ENCODE data around the gene GPR78.

Gene GPR78

GRCh38 chr4:8600266-8600665, 20.1 kb downstream of the GPR78 start:
- DNase-seq (ENCODE audit: low spot score), result no peak

- no peak for DNase-seq (ENCODE audit: low spot score)
Measured at GRCh38 chr4:8600686-8601085, 20.5 kb downstream of the GPR78 start.

- no peak for DNase-seq (ENCODE audit: low spot score)
Measured at GRCh38 chr4:8601086-8601485, 20.9 kb downstream of the GPR78 start.

- no peak for DNase-seq (ENCODE audit: low spot score)
Measured at GRCh38 chr4:8601556-8601955, 21.4 kb downstream of the GPR78 start.

- no peak for DNase-seq (ENCODE audit: low spot score)
Measured at GRCh38 chr4:8602686-8603430, 22.7 kb downstream of the GPR78 start.

GRCh38 chr4:8603931-8604330, 23.7 kb downstream of the GPR78 start:
- no peak for DNase-seq (ENCODE audit: low spot score)

- no peak for DNase-seq (ENCODE audit: low spot score)
Measured at GRCh38 chr4:8605289-8605688, 25.1 kb downstream of the GPR78 start.

GRCh38 chr4:8606476-8606875, 26.3 kb downstream of the GPR78 start:
- DNase-seq (ENCODE audit: low spot score), result no peak

- no peak for DNase-seq (ENCODE audit: low spot score)
Measured at GRCh38 chr4:8606966-8607365, 26.8 kb downstream of the GPR78 start.

- no peak for DNase-seq (ENCODE audit: low spot score)
Measured at GRCh38 chr4:8607603-8608481, 27.6 kb downstream of the GPR78 start.

GRCh38 chr4:8608714-8609391, 28.7 kb downstream of the GPR78 start:
- no peak for DNase-seq (ENCODE audit: low spot score)

GRCh38 chr4:8609406-8609805, 29.2 kb downstream of the GPR78 start:
- DNase-seq (ENCODE audit: low spot score), result no peak

- DNase-seq (ENCODE audit: low spot score), result no peak
Measured at GRCh38 chr4:8609824-8610350, 29.7 kb downstream of the GPR78 start.

- no peak for DNase-seq (ENCODE audit: low spot score)
Measured at GRCh38 chr4:8610858-8611616, 30.8 kb downstream of the GPR78 start.

- DNase-seq (ENCODE audit: low spot score), result no peak
Measured at GRCh38 chr4:8612646-8613045, 32.5 kb downstream of the GPR78 start.

- no peak for DNase-seq (ENCODE audit: low spot score)
Measured at GRCh38 chr4:8613421-8614364, 33.5 kb downstream of the GPR78 start.

- DNase-seq (ENCODE audit: low spot score), result no peak
Measured at GRCh38 chr4:8614365-8615193, 34.4 kb downstream of the GPR78 start.

- DNase-seq (ENCODE audit: low spot score), result no peak
Measured at GRCh38 chr4:8615366-8615765, 35.2 kb downstream of the GPR78 start.

GRCh38 chr4:8615921-8616787, 36.0 kb downstream of the GPR78 start:
- no peak for DNase-seq (ENCODE audit: low spot score)

Measured in LoVo (cell line).